Measurements from ENCODE around the gene BDP1. TPM values are rescaled to one million over a fixed set of nuclear protein-coding genes. Genes with fewer than 3 reads are reported as not detected.
"Not testable (repeated sequence)": the region's sequence is repeated elsewhere in the genome, so short reads cannot be mapped to it uniquely, and the experiment has no call there.

The BDP1 gene
- total RNA-seq, 1 donor from 2014 or later: 20.9 TPM

- H3K27ac Mint-ChIP-seq (ENCODE audit: unreplicated experiment): no peak overlapping the region
- H3K4me3 Mint-ChIP-seq (ENCODE audit: unreplicated experiment): no peak overlapping the region
- no peaks in the 10 kb centered on the region for H3K9me3 Mint-ChIP-seq (ENCODE audit: unreplicated experiment)
- peaks cover 4% of the 10 kb centered on the region for H3K4me1 Mint-ChIP-seq (ENCODE audit: unreplicated experiment)
- no peak for TF ChIP-seq CTCF (IDR thresholded peaks at IDR 0.05; ENCODE audit: unreplicated experiment)
- H3K27me3 Mint-ChIP-seq (ENCODE audit: unreplicated experiment): no peaks in the 10 kb centered on the region
- H3K36me3 Mint-ChIP-seq (ENCODE audit: low read depth, unreplicated experiment): peaks cover 18% of the 10 kb centered on the region
- no peak for DNase-seq (ENCODE audit: low spot score)
Measured at GRCh38 chr5:71533615-71534014, 78.2 kb downstream of the BDP1 start.

GRCh38 chr5:71537687-71538086, 82.2 kb downstream of the BDP1 start:
- DNase-seq (ENCODE audit: low spot score): no peak
- no peaks in the 10 kb centered on the region for H3K27me3 Mint-ChIP-seq (ENCODE audit: unreplicated experiment)
- TF ChIP-seq CTCF (IDR thresholded peaks at IDR 0.05; ENCODE audit: unreplicated experiment): no peak
- H3K4me1 Mint-ChIP-seq (ENCODE audit: unreplicated experiment): peaks cover 4% of the 10 kb centered on the region
- no peak overlapping the region for H3K27ac Mint-ChIP-seq (ENCODE audit: unreplicated experiment)
- peaks cover 24% of the 10 kb centered on the region for H3K36me3 Mint-ChIP-seq (ENCODE audit: low read depth, unreplicated experiment)
- no peak overlapping the region for H3K4me3 Mint-ChIP-seq (ENCODE audit: unreplicated experiment)
- H3K9me3 Mint-ChIP-seq (ENCODE audit: unreplicated experiment): no peaks in the 10 kb centered on the region

- H3K4me1 Mint-ChIP-seq (ENCODE audit: unreplicated experiment); DNase-seq (ENCODE audit: low spot score); H3K27ac Mint-ChIP-seq (ENCODE audit: unreplicated experiment); H3K27me3 Mint-ChIP-seq (ENCODE audit: unreplicated experiment); H3K9me3 Mint-ChIP-seq (ENCODE audit: unreplicated experiment); H3K4me3 Mint-ChIP-seq (ENCODE audit: unreplicated experiment): not testable (repeated sequence)
- H3K36me3 Mint-ChIP-seq (ENCODE audit: low read depth, unreplicated experiment): peaks cover 36% of the 10 kb centered on the region
Measured at GRCh38 chr5:71550885-71551284, 95.4 kb downstream of the BDP1 start.

- H3K27me3 Mint-ChIP-seq (ENCODE audit: unreplicated experiment); H3K9me3 Mint-ChIP-seq (ENCODE audit: unreplicated experiment); H3K27ac Mint-ChIP-seq (ENCODE audit: unreplicated experiment); DNase-seq (ENCODE audit: low spot score); H3K4me1 Mint-ChIP-seq (ENCODE audit: unreplicated experiment): not testable (repeated sequence)
- Mint-ChIP-seq H3K4me3 (ENCODE audit: unreplicated experiment) (peak overlapping the region; percentile 25), H3K36me3 (ENCODE audit: low read depth, unreplicated experiment) (peaks cover 36% of the 10 kb centered on the region)
Measured at GRCh38 chr5:71551582-71551981, 96.1 kb downstream of the BDP1 start.

GRCh38 chr5:71552026-71552749, 96.7 kb downstream of the BDP1 start:
- H3K36me3 Mint-ChIP-seq (ENCODE audit: low read depth, unreplicated experiment): peaks cover 34% of the 10 kb centered on the region
- not testable (repeated sequence) for H3K4me3 Mint-ChIP-seq (ENCODE audit: unreplicated experiment); H3K4me1 Mint-ChIP-seq (ENCODE audit: unreplicated experiment); DNase-seq (ENCODE audit: low spot score); H3K27ac Mint-ChIP-seq (ENCODE audit: unreplicated experiment); H3K9me3 Mint-ChIP-seq (ENCODE audit: unreplicated experiment); H3K27me3 Mint-ChIP-seq (ENCODE audit: unreplicated experiment)

- Mint-ChIP-seq H3K4me3 (ENCODE audit: unreplicated experiment) (no peak overlapping the region), H3K4me1 (ENCODE audit: unreplicated experiment) (no peaks in the 10 kb centered on the region), H3K36me3 (ENCODE audit: low read depth, unreplicated experiment) (no peaks in the 10 kb centered on the region), H3K27me3 (ENCODE audit: unreplicated experiment) (no peaks in the 10 kb centered on the region), H3K9me3 (ENCODE audit: unreplicated experiment) (no peaks in the 10 kb centered on the region), H3K27ac (ENCODE audit: unreplicated experiment) (no peak overlapping the region)
- TF ChIP-seq CTCF (IDR thresholded peaks at IDR 0.05; ENCODE audit: unreplicated experiment): no peak
- no peak for DNase-seq (ENCODE audit: low spot score)
Measured at GRCh38 chr5:71563161-71563560, 107.7 kb downstream of the BDP1 start.

Measured in endothelial cell (in vitro differentiated cells).